H9 (cell line): ENCODE measurements around the gene SLC35A3. TPM values are rescaled to one million over a fixed set of nuclear protein-coding genes. Genes with fewer than 3 reads are reported as not detected.

ENCODE experiments used
- DNase-seq: peaks from one replicate; pipeline ENCODE4 v3.0.0-alpha.2; 2017
- H2AFZ ChIP-seq: one replicate; pipeline ENCODE4 v1.6.1; 2013; ENCODE audit warnings: mild to moderate bottlenecking, low read length, control low read depth, moderate library complexity
- H2AK5ac ChIP-seq: 2 replicates; pipeline ENCODE4 v1.6.1; 2013; ENCODE audit warnings: low read length, control low read depth, mixed read lengths; ENCODE audit not compliant: insufficient read length
- H2BK120ac ChIP-seq: one replicate; pipeline ENCODE4 v1.6.1; 2013; ENCODE audit warnings: low read depth, mild to moderate bottlenecking, low read length, control low read depth, inconsistent platforms; ENCODE audit not compliant: poor library complexity, severe bottlenecking
- H2BK12ac ChIP-seq: 2 replicates; pipeline ENCODE4 v1.6.1; 2013; ENCODE audit warnings: low read length, control low read depth, mixed read lengths, low read depth; ENCODE audit not compliant: insufficient read length
- H2BK15ac ChIP-seq: 2 replicates; pipeline ENCODE4 v1.6.1; 2013; ENCODE audit warnings: low read depth, low read length, control low read depth
- H2BK20ac ChIP-seq: one replicate; pipeline ENCODE4 v1.6.1; 2013; ENCODE audit warnings: low read depth, mild to moderate bottlenecking, low read length, control low read depth, inconsistent platforms; ENCODE audit not compliant: poor library complexity, severe bottlenecking
- H2BK5ac ChIP-seq: 2 replicates; pipeline ENCODE4 v1.6.1; 2013; ENCODE audit warnings: low read length, control low read depth, mixed read lengths; ENCODE audit not compliant: insufficient read length
- H3K14ac ChIP-seq: 2 replicates; pipeline ENCODE4 v1.6.1; 2013; ENCODE audit warnings: low read length, control low read depth; ENCODE audit not compliant: insufficient read depth
- H3K18ac ChIP-seq: 2 replicates; pipeline ENCODE4 v1.6.1; 2013; ENCODE audit warnings: low read depth, mild to moderate bottlenecking, mixed read lengths, low read length, control low read depth; ENCODE audit not compliant: insufficient read length
- H3K23ac ChIP-seq: 2 replicates; pipeline ENCODE4 v1.6.1; 2013; ENCODE audit warnings: low read length, control low read depth, mixed read lengths, low read depth; ENCODE audit not compliant: insufficient read length
- H3K23me2 ChIP-seq: 2 replicates; pipeline ENCODE4 v1.6.1; 2013; ENCODE audit warnings: low read depth, mild to moderate bottlenecking, mixed read lengths, low read length, control low read depth; ENCODE audit not compliant: insufficient read length, poor library complexity, severe bottlenecking
- H3K27ac ChIP-seq: 2 replicates; pipeline ENCODE4 v1.5.1; 2013; ENCODE audit warnings: low read length, control low read depth, mixed read lengths, low read depth; ENCODE audit not compliant: insufficient read length
- H3K27me3 ChIP-seq: 2 replicates; pipeline ENCODE4 v1.6.1; 2013; ENCODE audit warnings: low read length, control low read depth, inconsistent platforms; ENCODE audit not compliant: insufficient read depth
- H3K4ac ChIP-seq: 2 replicates; pipeline ENCODE4 v1.6.1; 2013; ENCODE audit warnings: low read depth, mild to moderate bottlenecking, control low read depth, inconsistent platforms, low read length, moderate library complexity
- H3K4me1 ChIP-seq: 2 replicates; pipeline ENCODE4 v1.6.1; 2013; ENCODE audit warnings: low read length, control low read depth, inconsistent platforms; ENCODE audit not compliant: insufficient read depth
- H3K4me2 ChIP-seq: 2 replicates; pipeline ENCODE4 v1.6.1; 2013; ENCODE audit warnings: low read length, control low read depth, mixed read lengths; ENCODE audit not compliant: insufficient read length, insufficient read depth
- H3K56ac ChIP-seq: 2 replicates; pipeline ENCODE4 v1.6.1; 2013; ENCODE audit warnings: low read depth, mild to moderate bottlenecking, mixed read lengths, low read length, control low read depth; ENCODE audit not compliant: insufficient read length
- H3K79me1 ChIP-seq: 2 replicates; pipeline ENCODE4 v1.6.1; 2013; ENCODE audit warnings: low read depth, mild to moderate bottlenecking, moderate library complexity, low read length, control low read depth, inconsistent platforms; ENCODE audit not compliant: insufficient read depth, poor library complexity, severe bottlenecking
- H3K79me2 ChIP-seq: 2 replicates; pipeline ENCODE4 v1.6.1; 2013; ENCODE audit warnings: low read length, control low read depth, inconsistent platforms; ENCODE audit not compliant: insufficient read depth
- H3K9ac ChIP-seq: 2 replicates; pipeline ENCODE4 v1.6.1; 2013; ENCODE audit warnings: low read length, control low read depth, mixed read lengths; ENCODE audit not compliant: insufficient read length; ENCODE audit errors: extremely low read depth
- H3K9me3 ChIP-seq: one replicate; pipeline ENCODE4 v1.6.1; 2013; ENCODE audit warnings: low read depth, low read length, inconsistent platforms; ENCODE audit not compliant: control insufficient read depth
- H3T11ph ChIP-seq: one replicate; pipeline ENCODE4 v1.6.1; 2013; ENCODE audit warnings: mild to moderate bottlenecking, low read length, control low read depth, inconsistent platforms
- H4K20me1 ChIP-seq: one replicate; pipeline ENCODE4 v1.6.1; 2013; ENCODE audit not compliant: control insufficient read depth, insufficient read length, insufficient read depth
- H4K5ac ChIP-seq: 2 replicates; pipeline ENCODE4 v1.6.1; 2013; ENCODE audit warnings: low read depth, mild to moderate bottlenecking, mixed read lengths, low read length, control low read depth; ENCODE audit not compliant: insufficient read length
- H4K8ac ChIP-seq: replicated peaks from 2 replicates; pipeline ENCODE4 v1.6.1; 2013; ENCODE audit warnings: low read length, control low read depth, mixed read lengths, low read depth; ENCODE audit not compliant: insufficient read length
- H4K91ac ChIP-seq: 2 replicates; pipeline ENCODE4 v1.6.1; 2013; ENCODE audit warnings: low read depth, mild to moderate bottlenecking, moderate library complexity, mixed read lengths, low read length, control low read depth; ENCODE audit not compliant: insufficient read length
- H3K27ac Mint-ChIP-seq, 3 experiments: 2 replicates in 2 of 3; 3 replicates in 1 of 3; pipeline ENCODE4 v1.8.0; 2020 to 2021; ENCODE audit warnings: mixed read lengths in 3 of 3, mild to moderate bottlenecking in 1 of 3, moderate library complexity in 1 of 3
- H3K27me3 Mint-ChIP-seq: 2 replicates; pipeline ENCODE4 v1.8.0; 2021; ENCODE audit warnings: low read depth, mild to moderate bottlenecking, moderate library complexity, mixed read lengths
- H3K36me3 Mint-ChIP-seq, 3 experiments: 2 replicates in 2 of 3; 3 replicates in 1 of 3; pipeline ENCODE4 v1.8.0; 2020 to 2021; ENCODE audit warnings: low read depth in 3 of 3, mixed read lengths in 3 of 3; ENCODE audit not compliant: insufficient read depth in 1 of 3
- H3K4me1 Mint-ChIP-seq, 2 experiments: 2 replicates each; pipeline ENCODE4 v1.8.0; 2020; ENCODE audit warnings: mixed read lengths in 2 of 2
- H3K4me3 Mint-ChIP-seq, 2 experiments: 2 replicates in 1 of 2; 3 replicates in 1 of 2; pipeline ENCODE4 v1.8.0; 2020 to 2021; ENCODE audit warnings: mild to moderate bottlenecking in 2 of 2, mixed read lengths in 2 of 2, moderate library complexity in 1 of 2
- H3K9me3 Mint-ChIP-seq, 2 experiments: 2 replicates in 1 of 2; 3 replicates in 1 of 2; pipeline ENCODE4 v1.8.0; 2020; ENCODE audit warnings: mild to moderate bottlenecking in 2 of 2, mixed read lengths in 2 of 2, moderate library complexity in 1 of 2
- CTCF ChIP-seq: fragments of 200-600 bp; sonication (generic); conservative IDR thresholded peaks from 3 replicates; pipeline ENCODE4 v1.8.0; 2021; ENCODE audit warnings: antibody characterized with exemption, mild to moderate bottlenecking
- WGBS: extraction: QIAGEN DNeasy Blood & Tissue Kit; methylation state at CpG from one replicate; pipeline ENCODE4 v1.1.7; 2013; ENCODE audit warnings: missing lambda C conversion rate, low lambda C conversion rate, mixed read lengths; ENCODE audit not compliant: insufficient read length; ENCODE audit errors: extremely low coverage; 5-methylcytosine and 5-hydroxymethylcytosine counted together
- total RNA-seq: library from RNA; stranded (reverse); gene quantifications from 2 replicates; pipeline ENCODE4 v1.2.1, GENCODE V29; 2021

Gene SLC35A3
- total RNA-seq, 1 experiment from 2014 or later: 15.1 TPM

GRCh38 chr1:99994496-99994895 is 24.7 kb downstream of the SLC35A3 start:
- no peaks in the 10 kb centered on the region for H3K79me2 ChIP-seq
- TF ChIP-seq CTCF: no peak
- H2AK5ac ChIP-seq: no peak overlapping the region
- no peak overlapping the region for H3K18ac ChIP-seq
- no peak for DNase-seq
- H3K14ac ChIP-seq: no peak overlapping the region
- no peaks in the 10 kb centered on the region for H3K27me3 ChIP-seq
- Mint-ChIP-seq H3K9me3 (peaks cover 13 to 17% of the 10 kb centered on the region in 2 experiments; a peak in 4 of 5 replicates), H3K27me3 (no peaks in the 10 kb centered on the region), H3K4me3 (no peak overlapping the region), H3K27ac (no peak overlapping the region), H3K36me3 (peaks cover 22 to 39% (median 36%) of the 10 kb centered on the region in 3 experiments), H3K4me1 (peaks cover 7 to 8% of the 10 kb centered on the region in 2 experiments; a peak in 3 of 4 replicates)
- no peak overlapping the region for H2BK12ac ChIP-seq
- no peak overlapping the region for H2BK20ac ChIP-seq
- no peak overlapping the region for H2AFZ ChIP-seq
- no CpG with 5 or more reads among the region's 3 CpGs for WGBS
- H3K4ac ChIP-seq: no peak overlapping the region
- no peak overlapping the region for H3K56ac ChIP-seq
- no peak overlapping the region for H2BK15ac ChIP-seq
- no peaks in the 10 kb centered on the region for H3K23me2 ChIP-seq
- H4K8ac ChIP-seq: no peak overlapping the region
- no peak overlapping the region for H2BK120ac ChIP-seq
- H4K20me1 ChIP-seq: no peaks in the 10 kb centered on the region
- H4K91ac ChIP-seq: no peak overlapping the region
- no peak overlapping the region for H3K23ac ChIP-seq
- no peak overlapping the region for H2BK5ac ChIP-seq
- H3K4me1 ChIP-seq: no peaks in the 10 kb centered on the region
- no peak overlapping the region for H3K27ac ChIP-seq
- no peak overlapping the region for H3K4me2 ChIP-seq
- no peak overlapping the region for H4K5ac ChIP-seq
- no peak overlapping the region for H3T11ph ChIP-seq
- H3K79me1 ChIP-seq: no peaks in the 10 kb centered on the region
- H3K9ac ChIP-seq: no peak overlapping the region
- no peaks in the 10 kb centered on the region for H3K9me3 ChIP-seq
